ENCODE results near the gene TAF3.

- no peak for TF ChIP-seq CTCF (IDR thresholded peaks at IDR 0.05)
- no peak for TF ChIP-seq POLR2A (IDR thresholded peaks at IDR 0.05)
- TF ChIP-seq EP300 (IDR thresholded peaks at IDR 0.05) = no peak
Observed at GRCh38 chr10:8032558-8032957, 214.3 kb downstream of the TAF3 start.
